HG03439 (cell line): ENCODE measurements around the gene GAS2L1.

ENCODE experiments used
- ATAC-seq: cut with Tn5 transposase; IDR thresholded peaks from one replicate; pipeline ENCODE4 v1.9.1; 2021; ENCODE audit warnings: mild to moderate bottlenecking, moderate library complexity; ENCODE audit not compliant: unreplicated experiment

GAS2L1 gene

DNA sequence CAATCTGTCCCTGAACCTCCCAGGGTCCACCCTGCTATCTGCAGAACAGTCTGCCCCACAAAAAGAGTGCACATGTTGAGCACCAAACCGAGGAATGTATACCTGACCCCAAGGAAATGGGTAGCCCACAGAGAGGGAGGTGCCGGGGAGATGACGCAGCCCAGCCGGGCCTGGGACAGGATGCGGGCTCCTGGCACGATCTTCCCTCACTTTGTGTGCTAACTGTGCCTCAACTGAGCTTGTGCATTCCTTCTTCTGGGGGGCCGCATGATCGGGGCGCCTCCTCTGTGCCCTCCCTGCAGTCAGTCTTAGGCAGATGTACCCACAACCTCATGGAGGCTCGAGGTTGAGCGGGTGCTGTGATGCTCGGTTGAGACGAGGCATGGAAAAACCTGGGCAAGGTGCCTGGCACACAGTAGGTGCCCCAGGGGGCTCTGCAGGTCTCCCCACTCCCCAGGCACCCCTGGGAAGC lies 2.4 kb downstream of the GAS2L1 start:
- ATAC-seq: no peak

GRCh38 chr22:29309332-29310064 lies 3.0 kb downstream of the GAS2L1 start:
- ATAC-seq: no peak

GRCh38 chr22:29310065-29310862 lies 3.8 kb downstream of the GAS2L1 start:
- no peak for ATAC-seq

DNA sequence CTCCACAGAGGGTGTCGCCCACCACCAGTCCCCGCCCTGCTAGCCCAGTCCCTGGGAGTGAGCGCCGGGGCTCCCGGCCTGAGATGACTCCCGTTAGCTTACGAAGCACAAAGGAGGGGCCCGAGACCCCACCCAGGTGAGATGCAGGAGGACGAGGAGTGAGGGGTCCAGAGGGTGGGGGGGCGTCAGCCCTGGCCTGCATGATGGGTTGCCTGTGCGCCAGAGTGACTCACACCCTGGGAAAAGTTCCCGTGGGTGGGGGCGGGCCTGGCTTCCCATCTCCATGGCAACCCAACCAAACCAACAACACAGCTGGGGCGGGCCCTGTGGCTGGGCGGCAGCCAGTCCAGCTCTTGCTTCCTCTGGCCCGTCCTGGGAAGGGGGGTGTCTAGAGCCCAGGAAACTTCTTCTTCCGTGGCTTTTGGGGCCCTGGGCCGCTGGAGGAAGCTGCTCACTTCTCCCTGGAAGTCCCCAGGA lies 4.5 kb downstream of the GAS2L1 start:
- ATAC-seq: no peak

DNA sequence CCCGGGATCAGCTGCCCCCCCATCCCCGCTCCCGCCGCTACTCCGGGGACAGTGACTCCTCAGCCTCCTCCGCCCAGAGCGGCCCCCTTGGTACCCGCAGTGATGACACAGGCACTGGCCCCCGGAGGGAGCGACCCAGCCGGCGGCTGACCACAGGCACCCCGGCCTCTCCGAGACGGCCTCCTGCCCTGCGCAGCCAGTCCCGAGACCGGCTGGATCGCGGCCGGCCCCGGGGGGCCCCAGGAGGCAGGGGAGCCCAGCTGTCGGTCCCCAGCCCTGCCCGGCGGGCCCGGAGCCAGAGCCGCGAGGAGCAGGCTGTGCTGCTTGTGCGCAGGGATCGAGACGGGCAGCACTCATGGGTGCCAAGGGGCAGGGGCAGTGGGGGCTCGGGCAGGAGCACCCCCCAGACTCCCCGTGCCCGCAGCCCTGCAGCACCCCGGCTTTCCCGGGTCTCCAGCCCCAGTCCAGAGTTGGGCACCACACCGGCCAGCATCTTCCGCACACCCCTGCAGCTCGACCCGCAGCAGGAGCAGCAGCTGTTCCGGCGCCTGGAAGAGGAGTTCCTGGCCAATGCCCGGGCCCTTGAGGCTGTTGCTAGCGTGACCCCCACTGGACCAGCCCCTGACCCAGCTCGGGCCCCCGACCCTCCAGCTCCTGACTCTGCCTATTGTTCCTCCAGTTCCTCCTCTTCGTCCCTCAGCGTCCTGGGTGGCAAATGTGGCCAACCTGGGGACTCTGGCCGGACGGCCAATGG lies 5.2 kb downstream of the GAS2L1 start:
- ATAC-seq: no peak

- ATAC-seq: no peak
Measured at GRCh38 chr22:29312218-29313125, 6.0 kb downstream of the GAS2L1 start.

- ATAC-seq: no peak
Measured at GRCh38 chr22:29313126-29313575, 6.7 kb downstream of the GAS2L1 start.

DNA sequence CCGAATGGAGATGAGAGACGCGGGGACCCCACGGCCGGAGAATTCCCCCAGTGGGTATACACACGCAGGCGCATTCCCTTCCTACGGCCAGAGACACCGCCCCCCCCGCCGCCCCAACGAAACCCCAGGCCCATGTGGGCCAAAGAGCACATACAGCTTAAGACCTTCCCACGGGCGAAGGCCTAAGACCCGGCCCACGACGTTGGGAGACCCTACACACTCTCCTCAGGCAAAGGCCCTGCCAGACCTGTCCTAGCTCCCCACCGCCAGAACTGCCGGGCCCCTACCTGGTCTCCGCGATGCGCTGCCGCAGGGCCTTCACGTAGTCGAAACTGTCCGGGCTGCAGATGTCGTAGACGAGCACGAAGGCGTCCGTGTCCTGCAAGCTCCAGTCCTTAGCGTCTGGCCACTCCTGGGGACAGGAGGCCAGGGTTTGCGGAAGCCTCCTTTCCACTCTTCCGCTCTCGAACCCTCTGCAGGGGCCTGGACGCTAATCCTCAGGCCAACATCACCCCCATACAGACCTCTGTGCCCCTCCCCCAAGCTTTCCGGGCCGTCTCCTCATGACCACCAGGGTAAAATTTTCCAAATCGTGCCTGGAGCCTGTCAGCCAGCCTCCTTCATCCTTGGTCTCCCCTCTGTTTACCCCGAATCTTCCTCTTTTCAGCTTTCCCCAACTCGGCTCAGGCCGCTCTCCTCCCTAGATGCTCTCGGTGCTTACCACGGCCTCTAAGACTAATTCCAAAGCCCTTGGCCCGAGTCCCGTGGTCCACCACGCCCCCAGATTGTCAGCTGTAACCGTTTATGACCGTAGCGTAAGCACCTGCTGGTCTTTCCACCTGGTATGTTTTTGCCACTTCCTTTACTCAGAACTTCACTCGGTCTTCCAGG lies 7.4 kb downstream of the GAS2L1 start:
- ATAC-seq: no peak

GRCh38 chr22:29314537-29315285 lies 8.3 kb downstream of the GAS2L1 start:
- ATAC-seq: no peak

DNA sequence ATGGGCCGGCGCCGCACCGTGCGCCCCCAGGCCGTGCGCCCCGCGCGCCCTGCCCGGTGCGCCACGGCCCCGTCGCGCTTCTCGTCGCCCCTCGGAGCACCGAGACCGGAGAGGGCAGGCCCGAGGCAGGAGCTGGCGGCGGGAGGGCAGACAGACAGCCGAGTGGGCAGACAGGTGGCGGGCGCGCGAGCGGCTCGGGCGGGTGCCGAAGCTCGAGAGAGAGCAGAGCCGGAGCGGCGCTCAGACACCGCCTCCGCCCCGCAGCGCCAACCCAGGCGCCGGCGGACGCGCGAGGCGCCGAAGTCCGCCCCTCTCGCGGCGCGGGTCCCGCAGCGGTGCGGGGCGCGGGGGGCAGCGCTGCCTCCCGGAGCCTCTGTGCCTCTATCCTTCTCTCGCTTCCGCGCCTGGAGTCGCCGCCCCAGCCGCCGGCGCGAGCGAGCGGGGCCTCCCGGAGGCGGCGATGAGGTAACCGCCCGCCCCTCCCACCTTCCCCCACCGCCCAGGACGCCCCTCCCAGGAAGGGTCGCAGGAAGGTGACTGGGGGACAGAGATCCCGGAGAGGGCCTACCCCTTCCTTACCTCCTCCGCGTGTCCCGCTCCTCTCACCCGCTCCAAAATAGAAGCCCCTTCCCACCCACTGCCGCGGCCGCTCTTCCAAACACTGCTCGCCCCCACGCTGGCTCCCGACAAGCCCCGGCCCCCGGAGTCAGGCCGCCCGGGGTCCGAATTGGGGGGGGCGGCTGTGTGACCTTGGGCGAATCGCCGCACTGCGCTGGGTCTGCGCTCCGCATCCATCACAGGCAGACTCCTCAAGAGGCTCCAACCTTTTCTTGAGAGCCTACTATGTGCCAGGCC lies 9.1 kb downstream of the GAS2L1 start, which contains the start of gene RASL10A:
Gene RASL10A (minus strand): TSS at position 412 of the 855 bp plus-strand sequence. CDS start 451 bp downstream, outside the sequence.
- no peak for ATAC-seq

DNA sequence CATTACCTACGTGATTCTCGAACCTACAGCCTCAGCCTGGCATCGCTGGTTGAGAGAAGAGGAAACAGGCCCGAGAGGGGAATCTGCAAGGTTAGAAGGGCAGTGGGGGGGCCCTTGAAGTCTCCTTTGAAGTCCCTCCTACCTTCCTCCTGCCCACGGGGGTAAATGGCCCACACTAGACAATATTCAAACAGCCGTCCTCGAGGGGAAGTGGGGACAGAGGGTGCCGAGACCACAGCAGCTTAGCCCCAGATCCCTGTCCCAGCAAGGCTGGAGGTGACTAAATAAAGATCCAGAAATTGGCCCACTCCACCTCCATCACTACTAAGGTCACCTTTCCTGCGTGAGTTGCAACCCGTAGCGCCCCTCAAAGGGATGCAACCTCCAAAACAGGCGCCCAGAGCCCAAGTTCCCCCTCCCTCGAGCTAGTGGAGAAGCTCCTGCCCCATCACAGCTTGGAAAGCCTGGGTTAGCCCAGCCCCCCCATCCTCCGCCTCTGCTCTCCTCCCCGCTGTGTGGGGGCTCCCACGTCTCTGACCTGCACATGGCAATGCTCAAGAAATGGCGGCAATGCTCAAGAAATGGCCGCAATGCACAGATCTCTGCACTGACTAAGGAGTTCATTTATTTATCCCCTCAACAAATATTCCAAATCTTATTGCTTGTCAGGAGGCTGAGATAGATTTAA lies 9.8 kb downstream of the GAS2L1 start:
- ATAC-seq: no peak

GRCh38 chr22:29317827-29318454 lies 11.5 kb downstream of the GAS2L1 start:
- ATAC-seq: no peak

DNA sequence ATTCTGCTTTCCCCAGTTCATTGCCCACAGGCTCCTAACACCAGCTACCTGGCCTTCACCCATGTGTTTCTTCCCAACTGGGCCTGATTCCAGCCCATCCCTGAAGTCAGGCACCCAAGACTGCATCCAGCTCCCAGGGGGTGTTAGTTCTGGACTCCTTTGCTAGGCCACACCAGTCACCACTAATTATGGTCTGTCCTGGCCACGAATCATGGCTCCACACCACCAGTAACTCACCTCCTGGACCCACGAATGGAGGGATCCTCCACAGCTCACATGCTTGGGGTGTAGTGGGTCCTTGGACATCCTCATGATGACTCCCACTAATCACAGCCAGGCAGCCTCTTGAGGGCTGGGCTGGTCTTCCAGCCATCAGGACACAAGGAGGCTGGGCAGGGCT lies 12.6 kb downstream of the GAS2L1 start:
- no peak for ATAC-seq

- no peak for ATAC-seq
Measured at GRCh38 chr22:29320546-29320945, 14.1 kb downstream of the GAS2L1 start.

GRCh38 chr22:29323641-29324040 lies 17.2 kb downstream of the GAS2L1 start:
- no peak for ATAC-seq

- no peak for ATAC-seq
Measured at GRCh38 chr22:29325356-29325755, 18.9 kb downstream of the GAS2L1 start.
